Activated T-helper 17 cell treated with anti-CD3 and anti-CD28 coated beads, Interleukin-2, amount 50 U/mL, for 72 hours (primary cell): ENCODE results near the gene TPRN. TPM values are rescaled to one million over a fixed set of nuclear protein-coding genes. Genes with fewer than 3 reads are reported as not detected.

Experiments
- ATAC-seq: fragments of 150-1000 bp; cut with Tn5 transposase; replicated peaks from 2 replicates; pipeline ENCODE4 v1.10.0; 2021; ENCODE audit warnings: mild to moderate bottlenecking, moderate library complexity
- H3K27ac Mint-ChIP-seq: one replicate; pipeline ENCODE4 v1.8.0; 2022; ENCODE audit warnings: mixed read lengths
- H3K27me3 Mint-ChIP-seq: one replicate; pipeline ENCODE4 v1.8.0; 2022; ENCODE audit warnings: mixed read lengths
- H3K36me3 Mint-ChIP-seq: one replicate; pipeline ENCODE4 v1.8.0; 2022; ENCODE audit warnings: low read depth, mild to moderate bottlenecking, mixed read lengths
- H3K4me1 Mint-ChIP-seq: one replicate; pipeline ENCODE4 v1.8.0; 2022; ENCODE audit warnings: mixed read lengths
- H3K4me3 Mint-ChIP-seq: one replicate; pipeline ENCODE4 v1.8.0; 2022; ENCODE audit warnings: mild to moderate bottlenecking, mixed read lengths
- H3K9me3 Mint-ChIP-seq: one replicate; pipeline ENCODE4 v1.8.0; 2022; ENCODE audit warnings: mixed read lengths
- total RNA-seq, 2 donors: library from RNA; stranded (reverse); gene quantifications; one replicate each; pipeline ENCODE4 v1.2.3, GENCODE V29; 2022

The TPRN gene
- total RNA-seq, 2 donors from 2014 or later, result 5.5 to 9.4 TPM

GRCh38 chr9:137148661-137149060 is 51.9 kb downstream of the TPRN start:
- Mint-ChIP-seq H3K27ac (no peak overlapping the region), H3K36me3 (no peaks in the 10 kb centered on the region), H3K4me1 (no peaks in the 10 kb centered on the region), H3K4me3 (no peak overlapping the region), H3K9me3 (no peaks in the 10 kb centered on the region), H3K27me3 (peaks cover 4% of the 10 kb centered on the region)
- no peak for ATAC-seq

GRCh38 chr9:137148242-137148641 is 52.3 kb downstream of the TPRN start:
- Mint-ChIP-seq H3K27ac (no peak overlapping the region), H3K27me3 (peaks cover 6% of the 10 kb centered on the region), H3K9me3 (no peaks in the 10 kb centered on the region), H3K4me1 (no peaks in the 10 kb centered on the region), H3K4me3 (no peak overlapping the region), H3K36me3 (no peaks in the 10 kb centered on the region)
- no peak for ATAC-seq

- Mint-ChIP-seq H3K36me3 (no peaks in the 10 kb centered on the region), H3K27me3 (peaks cover 6% of the 10 kb centered on the region), H3K4me3 (no peak overlapping the region), H3K4me1 (no peaks in the 10 kb centered on the region), H3K27ac (no peak overlapping the region), H3K9me3 (no peaks in the 10 kb centered on the region)
- ATAC-seq, result no peak
These were observed 52.8 kb downstream of the TPRN start for GRCh38 chr9:137147793-137148160.

GRCh38 chr9:137147091-137147792 is 53.3 kb downstream of the TPRN start:
- Mint-ChIP-seq H3K36me3 (no peaks in the 10 kb centered on the region), H3K27ac (no peak overlapping the region), H3K4me3 (no peak overlapping the region), H3K27me3 (peaks cover 9% of the 10 kb centered on the region), H3K9me3 (no peaks in the 10 kb centered on the region), H3K4me1 (no peaks in the 10 kb centered on the region)
- ATAC-seq, result no peak

- ATAC-seq, result no peak
- H3K27ac Mint-ChIP-seq, result no peak overlapping the region
- H3K9me3 Mint-ChIP-seq, result no peaks in the 10 kb centered on the region
- peaks cover 12% of the 10 kb centered on the region for H3K27me3 Mint-ChIP-seq
- H3K4me1 Mint-ChIP-seq, result no peaks in the 10 kb centered on the region
- H3K4me3 Mint-ChIP-seq, result no peak overlapping the region
- no peaks in the 10 kb centered on the region for H3K36me3 Mint-ChIP-seq
These were observed 54.0 kb downstream of the TPRN start for GRCh38 chr9:137146527-137146918.

GRCh38 chr9:137145731-137146526 is 54.6 kb downstream of the TPRN start:
- Mint-ChIP-seq H3K4me1 (no peaks in the 10 kb centered on the region), H3K4me3 (no peak overlapping the region), H3K36me3 (no peaks in the 10 kb centered on the region), H3K9me3 (no peaks in the 10 kb centered on the region), H3K27ac (no peak overlapping the region), H3K27me3 (peaks cover 12% of the 10 kb centered on the region)
- no peak for ATAC-seq

- no peaks in the 10 kb centered on the region for H3K4me1 Mint-ChIP-seq
- H3K9me3 Mint-ChIP-seq, result no peaks in the 10 kb centered on the region
- H3K36me3 Mint-ChIP-seq, result no peaks in the 10 kb centered on the region
- no peak overlapping the region for H3K27ac Mint-ChIP-seq
- ATAC-seq, result no peak
- no peak overlapping the region for H3K4me3 Mint-ChIP-seq
- H3K27me3 Mint-ChIP-seq, result peaks cover 23% of the 10 kb centered on the region
These were observed 57.1 kb downstream of the TPRN start for GRCh38 chr9:137143459-137143858.

- Mint-ChIP-seq H3K27ac (no peak overlapping the region), H3K9me3 (no peaks in the 10 kb centered on the region), H3K36me3 (no peaks in the 10 kb centered on the region), H3K27me3 (peaks cover 29% of the 10 kb centered on the region), H3K4me1 (no peaks in the 10 kb centered on the region), H3K4me3 (no peak overlapping the region)
- no peak for ATAC-seq
These were observed 58.3 kb downstream of the TPRN start for GRCh38 chr9:137141976-137142936.

Other genes starting within 250 kb of the TPRN start
- gene LCN12, start 248.5 kb downstream of the TPRN start, total RNA-seq, result 1 to 10 TPM in 1 of 2 donors, under 1 TPM in 1; 0.54 to 2.4 TPM
- gene PTGDS, start 223.2 kb downstream of the TPRN start, total RNA-seq, result 1 to 10 TPM in 1 of 2 donors, not detected in 1; 1.3 TPM
- gene LCNL1, start 217.7 kb downstream of the TPRN start, total RNA-seq, result under 1 TPM in 1 of 2 donors, not detected in 1; 0.11 TPM
- 10 to 100 TPM; 31.1 to 49.1 TPM for gene PAXX, start 208.3 kb downstream of the TPRN start, total RNA-seq
- under 1 TPM in 1 of 2 donors, not detected in 1; 0.26 TPM for gene CLIC3, start 204.2 kb downstream of the TPRN start, total RNA-seq
- 10 to 100 TPM; 43.0 to 63.9 TPM for gene ABCA2, start 172.5 kb downstream of the TPRN start, total RNA-seq
- gene FUT7, start 168.7 kb downstream of the TPRN start, total RNA-seq, result 10 to 100 TPM; 12.1 to 27.9 TPM
- gene NPDC1, start 154.6 kb downstream of the TPRN start, total RNA-seq, result 10 to 100 TPM; 66.3 to 96.1 TPM
- under 1 TPM; 0.39 to 0.69 TPM for gene ENTPD2, start 146.7 kb downstream of the TPRN start, total RNA-seq
- gene SAPCD2, start 130.2 kb downstream of the TPRN start, total RNA-seq, result 10 to 100 TPM in 1 of 2 donors, 1 to 10 TPM in 1; 5.6 to 21.9 TPM
- 10 to 100 TPM; 27.9 to 33.0 TPM for gene UAP1L1, start 123.2 kb downstream of the TPRN start, total RNA-seq
- gene MAN1B1, start 113.8 kb downstream of the TPRN start, total RNA-seq, result 10 to 100 TPM; 38.2 to 67.6 TPM
- 100 to 1,000 TPM; 219 to 255 TPM for gene DPP7, start 86.0 kb downstream of the TPRN start, total RNA-seq
- gene GRIN1, start 61.6 kb downstream of the TPRN start, total RNA-seq, result 1 to 10 TPM in 1 of 2 donors, under 1 TPM in 1; 0.06 to 1.2 TPM
- gene LRRC26, start 30.7 kb downstream of the TPRN start, total RNA-seq, result not detected
- gene TMEM210, start 28.7 kb downstream of the TPRN start, total RNA-seq, result not detected
- 10 to 100 TPM; 50.6 to 53.1 TPM for gene ANAPC2, start 12.2 kb downstream of the TPRN start, total RNA-seq
- 10 to 100 TPM; 43.7 to 84.7 TPM for gene SSNA1, start 12.1 kb downstream of the TPRN start, total RNA-seq
- gene TMEM203, start 4.9 kb upstream of the TPRN start, total RNA-seq, result 10 to 100 TPM; 19.3 to 27.3 TPM
- gene NDOR1, start 5.0 kb upstream of the TPRN start, total RNA-seq, result 10 to 100 TPM; 20.5 to 40.2 TPM
- gene RNF208, start 21.5 kb upstream of the TPRN start, total RNA-seq, result 1 to 10 TPM; 3.5 to 7.4 TPM
- under 1 TPM; 0.32 to 0.40 TPM for gene CYSRT1, start 24.4 kb upstream of the TPRN start, total RNA-seq
- under 1 TPM in 1 of 2 donors, not detected in 1; 0.17 TPM for gene RNF224, start 26.8 kb upstream of the TPRN start, total RNA-seq
- gene SLC34A3, start 30.2 kb upstream of the TPRN start, total RNA-seq, result not detected
- 100 to 1,000 TPM; 232 to 372 TPM for gene TUBB4B, start 40.5 kb upstream of the TPRN start, total RNA-seq
- not detected for gene STPG3, start 50.5 kb upstream of the TPRN start, total RNA-seq
- 10 to 100 TPM; 43.6 to 78.0 TPM for gene NELFB, start 54.6 kb upstream of the TPRN start, total RNA-seq
- 10 to 100 TPM in 1 of 2 donors, 1 to 10 TPM in 1; 4.9 to 11.5 TPM for gene TOR4A, start 77.0 kb upstream of the TPRN start, total RNA-seq
- gene NRARP, start 101.5 kb upstream of the TPRN start, total RNA-seq, result under 1 TPM; 0.66 to 0.86 TPM
- gene EXD3, start 222.4 kb upstream of the TPRN start, total RNA-seq, result 1 to 10 TPM; 8.8 to 10.0 TPM
- gene NOXA1, start 222.7 kb upstream of the TPRN start, total RNA-seq, result under 1 TPM; 0.39 to 0.58 TPM
- gene ENTPD8, start 240.6 kb upstream of the TPRN start, total RNA-seq, result not detected